Embryonic facial prominence (tissue), 1 donor: ENCODE data around the gene SF3B2.
"Not testable (repeated sequence)": the region's sequence is repeated elsewhere in the genome, so short reads cannot be mapped to it uniquely, and the experiment has no call there.

Source experiments
- DNase-seq: peaks from one replicate; pipeline ENCODE4 v3.0.0-alpha.2; 2016; ENCODE audit errors: extremely low spot score

SF3B2 gene

DNA sequence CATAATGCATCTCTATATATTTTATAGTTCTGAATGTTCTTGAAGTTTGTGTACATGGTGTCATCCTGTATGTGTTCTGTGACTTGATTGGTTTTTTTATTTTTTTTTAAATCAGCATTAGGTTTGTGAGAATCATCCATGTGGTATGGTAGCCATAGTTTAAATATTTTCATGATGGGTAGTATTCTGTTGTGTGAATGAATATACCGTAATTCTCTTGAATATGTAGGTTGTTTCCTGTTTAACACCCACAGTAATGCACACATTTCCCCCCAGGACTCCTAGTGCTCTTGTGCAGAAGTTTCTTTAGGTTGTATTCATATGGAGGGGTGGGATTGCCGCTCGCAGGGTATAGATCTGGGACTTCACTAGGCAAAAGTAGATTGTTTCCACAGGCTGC lies 19.9 kb downstream of the SF3B2 start:
- no peak for DNase-seq

DNA sequence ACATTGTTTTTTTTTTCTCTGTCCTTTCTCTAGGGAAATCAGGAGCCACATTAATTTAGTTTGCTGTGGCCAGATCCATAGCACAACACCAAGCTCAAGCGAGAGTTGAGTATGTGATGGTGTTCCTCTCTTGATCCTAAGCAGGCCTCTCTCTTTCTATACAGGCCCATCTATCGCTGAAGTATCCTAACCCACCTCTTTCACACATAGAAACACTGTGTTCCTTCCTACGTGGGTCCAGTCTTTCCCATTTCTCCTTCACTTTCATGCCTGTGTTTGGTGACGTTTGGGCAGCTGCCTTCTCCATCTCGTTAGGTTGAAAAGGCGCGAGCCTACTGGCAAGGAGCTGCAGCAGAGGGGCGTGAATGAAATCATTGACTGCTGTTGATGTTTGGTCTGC lies 20.4 kb downstream of the SF3B2 start:
- DNase-seq = no peak

DNA sequence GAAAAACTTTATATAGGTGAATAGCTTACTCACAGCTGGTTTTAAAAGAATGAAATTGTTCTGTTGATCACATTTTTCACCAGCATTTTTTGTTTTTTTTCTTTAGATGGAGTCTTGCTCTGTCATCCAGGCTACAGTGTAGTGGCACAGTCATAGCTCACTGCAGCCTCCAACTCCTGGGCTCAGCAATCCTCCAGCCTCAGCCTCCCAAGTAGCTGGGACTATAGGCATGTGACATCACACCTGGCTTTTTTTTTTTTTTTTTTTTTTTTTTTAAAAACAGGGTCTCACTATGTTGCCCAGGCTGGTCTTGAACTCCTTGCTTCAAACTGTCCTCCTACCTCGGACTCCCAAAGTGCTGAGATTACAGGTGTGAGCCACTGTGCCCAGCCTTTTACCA lies 21.5 kb downstream of the SF3B2 start:
- DNase-seq = no peak

DNA sequence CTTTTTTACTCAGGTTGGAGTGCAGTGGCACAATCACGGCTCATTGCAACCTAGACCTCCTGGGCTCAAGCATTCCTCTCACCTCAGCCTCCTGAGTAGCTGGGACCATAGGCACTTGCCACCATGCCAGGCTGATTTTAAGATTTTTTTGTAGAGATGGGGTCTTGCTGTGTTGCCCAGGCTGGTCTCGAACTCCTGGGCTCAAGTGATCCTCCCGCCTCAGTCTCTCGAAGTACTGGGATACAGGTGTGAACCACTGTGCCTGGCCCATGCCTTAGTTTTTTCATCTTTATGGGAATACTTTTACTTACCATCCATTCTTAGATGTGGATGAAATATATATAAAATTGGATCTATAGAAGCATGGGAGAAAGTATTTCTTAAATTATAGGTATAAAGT lies 23.1 kb downstream of the SF3B2 start:
- DNase-seq = no peak

DNA sequence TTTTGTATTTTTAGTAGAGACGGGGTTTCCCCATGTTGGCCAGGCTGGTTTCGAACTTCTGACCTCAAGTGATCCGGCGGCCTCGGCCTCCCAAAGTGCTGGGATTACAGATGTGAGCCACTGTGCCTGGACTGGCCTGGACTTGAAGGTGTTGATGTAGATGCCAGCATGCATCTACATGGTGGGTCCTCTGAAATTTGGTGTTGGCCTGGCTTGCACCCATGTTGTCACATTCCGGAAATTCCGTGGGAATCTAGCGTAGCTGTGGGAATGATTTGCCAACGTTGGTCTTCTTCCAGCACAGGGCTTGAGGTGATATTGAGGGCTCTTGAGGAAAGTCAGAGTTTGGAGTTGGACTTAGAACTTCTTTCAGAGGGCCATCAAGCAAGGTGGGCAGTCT lies 24.4 kb downstream of the SF3B2 start:
- no peak for DNase-seq

DNA sequence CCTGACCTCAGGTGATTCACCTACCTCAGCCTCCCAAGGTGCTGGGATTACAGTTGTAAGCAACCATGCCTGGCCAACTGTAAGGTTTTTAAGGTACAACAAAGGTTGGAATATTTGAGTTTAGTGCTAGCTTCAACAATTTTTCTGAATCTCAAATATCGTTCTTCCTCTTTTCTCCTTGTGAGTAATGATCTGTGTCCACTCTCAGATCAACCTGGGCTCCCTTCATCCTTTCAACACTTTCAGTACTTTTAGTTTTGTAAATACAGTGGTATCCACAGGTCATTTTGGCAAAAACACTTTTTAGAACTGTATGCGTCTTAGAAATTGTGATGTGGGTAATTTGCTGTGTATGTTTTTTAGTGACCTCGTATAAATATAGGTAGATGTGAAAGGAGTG lies 25.8 kb downstream of the SF3B2 start:
- no peak for DNase-seq

DNA sequence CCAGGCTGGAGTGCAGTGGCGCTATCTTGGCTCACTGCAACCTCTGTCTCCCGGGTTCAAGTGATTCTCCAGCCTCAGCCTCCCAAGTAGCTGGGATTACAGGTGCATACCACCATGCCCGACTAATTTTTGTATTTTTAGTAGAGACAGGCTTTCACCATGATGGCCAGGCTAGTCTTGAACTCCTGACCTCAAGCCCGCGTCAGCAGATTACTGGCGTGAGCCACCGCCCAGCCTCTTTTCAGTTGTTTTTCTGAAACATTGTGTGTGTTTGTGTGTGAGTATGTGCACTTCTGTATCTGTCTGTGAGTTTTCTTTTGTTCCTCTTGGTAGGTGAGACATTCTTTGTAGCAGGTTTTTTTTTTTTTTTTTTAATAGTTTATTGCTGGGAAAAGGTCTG lies 26.8 kb downstream of the SF3B2 start:
- not testable (repeated sequence) for DNase-seq

DNA sequence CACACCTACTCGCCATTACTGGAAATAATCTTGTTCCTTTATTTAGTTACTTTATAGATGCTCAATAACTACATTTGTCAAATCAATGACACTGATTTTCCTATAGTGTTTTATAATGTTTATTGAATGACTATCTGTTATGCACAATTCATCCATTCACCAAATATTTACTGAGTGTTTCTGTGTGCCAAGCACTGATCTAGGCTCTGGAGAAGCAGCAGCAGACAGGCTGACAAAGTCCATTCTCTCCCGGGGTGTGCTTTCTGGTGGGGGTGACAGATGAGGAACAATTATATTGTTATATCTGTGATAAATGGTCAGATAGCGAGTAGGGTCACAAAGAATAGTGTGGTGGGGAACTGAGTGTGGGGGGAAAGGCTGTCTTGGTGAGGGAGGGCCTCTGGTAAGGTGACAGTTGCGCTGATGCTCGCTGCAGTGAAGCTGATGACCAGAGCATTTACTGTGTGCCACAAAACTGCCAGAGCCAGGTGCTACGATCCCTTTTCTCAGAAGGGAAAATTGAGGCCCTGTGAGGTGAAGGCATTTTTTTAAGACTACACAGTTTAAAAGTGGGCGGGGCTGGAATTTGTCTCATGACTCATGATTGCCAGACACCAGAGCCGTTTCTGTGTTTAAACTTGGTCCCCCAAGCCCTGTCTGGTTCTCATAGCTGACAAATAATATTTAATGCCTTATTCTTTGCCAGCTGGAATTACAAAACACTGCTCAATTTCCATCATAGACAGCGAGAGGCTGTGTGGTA lies 28.1 kb downstream of the SF3B2 start:
- no peak for DNase-seq

DNA sequence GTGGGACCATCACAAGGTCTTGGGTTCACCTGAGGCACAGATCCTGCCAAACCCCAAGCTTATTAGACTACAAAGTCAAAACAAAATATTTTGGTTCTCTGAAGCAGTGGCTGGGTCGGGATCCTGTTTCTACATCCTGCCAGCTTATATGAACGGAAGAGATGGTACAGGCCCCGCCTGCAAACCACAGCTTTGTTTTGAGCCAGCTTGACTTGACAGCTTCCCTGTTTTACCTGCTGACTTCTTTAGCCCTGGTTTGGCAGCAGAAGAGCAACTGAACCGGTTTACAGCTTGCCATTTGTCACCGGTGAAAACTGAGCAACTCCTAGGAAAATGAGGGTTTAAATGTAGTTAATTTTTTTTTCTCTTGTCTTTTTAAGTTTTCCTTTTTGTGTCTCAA lies 29.3 kb downstream of the SF3B2 start:
- peak; percentile 43 for DNase-seq

DNA sequence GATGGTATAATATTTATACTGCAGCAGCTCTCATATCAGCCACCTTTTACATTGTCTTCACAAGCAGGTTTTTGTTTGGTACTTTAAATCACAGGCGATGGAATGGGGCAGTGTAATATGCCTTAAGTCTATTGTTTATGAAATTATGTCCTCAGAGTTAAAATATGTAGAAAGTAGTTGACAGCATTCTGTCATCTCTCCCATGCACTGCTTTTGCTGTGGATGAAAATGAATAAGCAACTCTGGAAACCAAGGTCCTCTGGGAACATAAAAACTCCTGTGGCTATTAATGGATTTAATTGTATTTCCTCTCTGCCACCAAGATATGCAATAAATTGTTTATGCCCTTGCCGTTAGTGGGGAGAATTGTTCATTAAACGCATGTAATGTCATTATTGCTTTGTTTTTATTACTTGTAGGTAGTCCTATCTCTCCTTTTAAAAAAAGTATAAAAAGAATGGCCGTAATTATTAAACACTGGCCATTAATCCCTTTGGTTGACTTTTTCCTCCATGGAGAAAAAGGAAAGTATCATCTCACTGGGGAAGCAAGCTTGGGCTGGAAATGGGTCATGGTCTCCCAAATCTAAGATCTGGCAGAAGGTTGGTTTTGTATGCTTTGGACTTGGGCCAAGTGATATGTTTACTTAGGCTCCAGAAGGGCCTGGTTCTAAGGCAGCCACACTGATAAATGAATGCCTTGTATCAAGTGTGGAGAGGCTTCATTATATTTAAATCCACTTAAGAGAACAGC lies 31.0 kb downstream of the SF3B2 start:
- DNase-seq = no peak

DNA sequence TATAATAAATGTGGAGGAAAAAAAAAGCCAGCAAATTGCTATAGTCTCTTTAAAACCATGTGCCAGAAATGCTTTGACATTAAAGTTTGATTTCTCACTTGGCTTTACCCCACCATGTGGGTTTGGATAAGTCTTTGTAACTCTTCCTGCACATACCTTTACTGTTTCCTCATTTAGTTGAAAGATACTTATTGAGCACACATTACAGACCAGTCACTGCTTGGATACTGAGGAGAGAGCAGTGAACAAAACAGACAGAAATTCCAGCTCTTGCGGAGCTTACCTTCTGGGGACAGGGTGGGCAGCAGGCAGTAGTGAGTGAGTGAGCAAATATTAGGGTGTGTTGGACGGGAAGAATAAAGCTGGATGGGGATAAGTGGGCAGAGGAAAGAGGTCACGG lies 31.6 kb downstream of the SF3B2 start:
- no peak for DNase-seq

DNA sequence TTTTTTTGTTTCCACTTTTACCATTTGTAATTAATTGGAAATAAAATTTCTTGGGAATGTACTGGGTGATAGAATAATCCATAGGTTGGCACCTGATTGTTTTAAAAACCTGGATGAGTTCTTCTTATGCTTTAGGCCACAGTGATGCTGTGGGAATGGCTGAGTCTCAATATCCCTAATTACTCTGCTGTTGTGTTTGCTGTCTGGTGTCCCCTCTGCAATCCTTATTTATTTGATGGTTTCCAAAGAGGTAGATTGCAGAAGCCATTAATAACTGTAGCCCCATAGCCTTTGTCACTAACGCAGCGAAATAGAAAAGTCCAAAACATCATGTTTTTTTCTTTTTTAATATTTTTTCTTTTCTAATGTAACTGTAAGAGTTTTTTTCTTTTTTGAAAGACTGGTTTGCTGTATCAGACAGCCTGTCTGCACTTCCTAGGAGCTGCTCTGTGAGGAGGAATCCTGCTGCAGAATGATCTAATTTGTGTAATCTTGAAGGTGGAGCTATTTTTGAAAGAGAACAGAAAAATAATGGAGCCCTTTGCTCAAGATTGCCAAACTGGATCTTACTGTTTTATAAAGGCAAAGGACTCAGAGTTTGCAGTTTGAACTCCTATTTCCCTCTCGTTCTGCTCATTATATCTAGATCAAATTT lies 32.8 kb downstream of the SF3B2 start:
- no peak for DNase-seq

DNA sequence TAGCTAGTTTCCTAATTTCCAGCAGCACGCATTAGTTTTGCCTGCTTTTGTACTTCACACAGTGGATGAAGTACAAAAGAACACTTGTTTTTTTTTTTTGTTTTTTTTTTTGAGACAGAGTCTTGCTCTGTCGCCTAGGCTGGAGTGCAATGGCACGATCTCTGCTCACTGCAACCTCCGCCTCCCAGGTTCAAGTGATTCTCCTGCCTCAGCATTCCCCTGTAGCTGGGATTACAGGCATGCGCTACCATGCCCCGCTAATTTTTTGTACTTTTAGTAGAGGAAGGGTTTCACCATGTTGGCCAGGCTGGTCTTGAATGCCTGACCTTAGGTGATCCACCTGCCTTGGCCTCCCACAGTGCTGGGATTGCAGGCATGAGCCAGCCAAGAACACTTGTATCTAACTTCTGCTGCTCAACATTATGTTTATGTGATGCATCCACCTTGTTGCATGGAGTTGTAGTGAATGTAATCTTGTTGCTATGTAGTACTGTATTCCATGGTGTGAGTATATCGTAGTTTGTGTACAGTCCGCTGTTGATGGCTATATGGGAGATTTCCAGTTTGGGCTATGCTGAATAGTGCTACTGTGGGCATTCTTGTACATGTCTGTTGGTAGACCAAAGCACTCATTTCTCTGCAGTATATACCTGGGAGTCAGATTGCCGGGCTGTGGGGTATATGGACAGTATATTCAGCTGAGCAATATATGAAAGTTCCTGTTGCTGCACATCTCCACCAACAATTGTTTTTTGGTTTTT lies 35.2 kb downstream of the SF3B2 start:
- DNase-seq = no peak

DNA sequence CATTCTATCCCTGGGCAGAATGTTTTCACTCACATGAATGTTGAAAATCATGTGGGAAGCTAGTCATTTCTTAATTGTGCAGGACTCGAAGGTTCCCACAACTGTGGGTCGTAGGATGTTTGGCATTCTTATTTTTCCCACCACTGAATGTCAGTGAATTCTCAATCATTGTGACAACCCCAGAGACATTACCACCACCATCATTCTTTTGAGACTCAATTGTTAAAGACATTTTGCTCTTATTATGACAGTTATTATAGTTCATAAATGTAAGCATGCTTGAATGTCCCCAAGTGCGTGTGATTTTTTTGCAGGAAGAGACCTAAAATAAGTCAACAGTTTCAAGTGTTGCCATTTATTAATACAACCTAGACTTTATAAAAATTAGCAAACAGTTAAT lies 36.9 kb downstream of the SF3B2 start:
- DNase-seq = no peak

DNA sequence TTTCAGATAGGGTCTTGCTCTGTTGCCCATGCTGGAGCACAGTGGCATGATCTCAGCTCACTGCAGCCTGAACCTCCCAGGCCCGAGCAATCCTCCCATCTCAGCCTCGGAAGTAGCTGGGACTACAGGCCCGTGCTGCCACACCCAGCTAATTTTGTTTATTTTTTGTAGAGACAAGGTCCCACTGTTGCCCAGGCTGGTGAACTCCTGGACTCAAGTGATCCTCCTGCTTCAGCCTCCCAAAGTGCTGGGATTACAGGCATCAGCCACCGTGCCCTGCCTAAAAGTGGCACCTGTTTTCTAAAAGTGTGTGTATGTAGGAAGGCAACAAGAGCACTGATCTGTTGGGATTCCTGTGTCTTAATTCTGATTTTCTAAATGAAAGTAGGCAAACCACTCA lies 38.1 kb downstream of the SF3B2 start:
- DNase-seq = no peak

DNA sequence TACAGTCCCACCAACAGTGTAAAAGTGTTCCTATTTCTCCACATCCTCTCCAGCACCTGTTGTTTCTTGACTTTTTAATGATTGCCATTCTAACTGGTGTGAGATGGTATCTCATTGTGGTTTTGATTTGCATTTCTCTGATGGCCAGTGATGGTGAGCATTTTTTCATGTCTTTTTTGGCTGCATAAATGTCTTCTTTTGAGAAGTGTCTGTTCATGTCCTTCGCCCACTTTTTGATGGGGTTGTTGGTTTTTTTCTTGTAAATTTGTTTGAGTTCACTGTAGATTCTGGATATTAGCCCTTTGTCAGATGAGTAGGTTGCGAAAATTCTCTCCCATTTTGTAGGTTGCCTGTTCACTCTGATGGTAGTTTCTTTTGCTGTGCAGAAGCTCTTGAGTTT lies 40.0 kb downstream of the SF3B2 start:
- DNase-seq = not testable (repeated sequence)

DNA sequence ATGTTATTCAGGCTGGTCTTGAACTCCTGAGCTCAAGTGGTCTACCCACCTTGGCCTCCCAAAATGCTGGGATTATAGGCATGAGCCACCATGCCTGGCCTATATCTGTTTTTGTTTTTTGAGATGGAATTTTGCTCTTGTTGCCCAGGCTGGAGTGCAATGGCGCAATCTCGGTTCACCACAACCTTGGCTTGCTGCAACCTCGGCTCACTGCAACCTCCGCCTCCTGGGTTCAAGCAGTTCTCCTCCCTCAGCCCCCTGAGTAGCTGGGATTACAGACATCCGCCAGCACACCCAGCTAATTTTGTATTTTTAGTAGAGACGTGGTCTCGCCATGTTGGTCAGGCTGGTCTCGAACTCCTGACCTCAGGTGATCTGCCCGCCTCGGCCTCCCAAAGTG lies 47.6 kb downstream of the SF3B2 start:
- DNase-seq = not testable (repeated sequence)

DNA sequence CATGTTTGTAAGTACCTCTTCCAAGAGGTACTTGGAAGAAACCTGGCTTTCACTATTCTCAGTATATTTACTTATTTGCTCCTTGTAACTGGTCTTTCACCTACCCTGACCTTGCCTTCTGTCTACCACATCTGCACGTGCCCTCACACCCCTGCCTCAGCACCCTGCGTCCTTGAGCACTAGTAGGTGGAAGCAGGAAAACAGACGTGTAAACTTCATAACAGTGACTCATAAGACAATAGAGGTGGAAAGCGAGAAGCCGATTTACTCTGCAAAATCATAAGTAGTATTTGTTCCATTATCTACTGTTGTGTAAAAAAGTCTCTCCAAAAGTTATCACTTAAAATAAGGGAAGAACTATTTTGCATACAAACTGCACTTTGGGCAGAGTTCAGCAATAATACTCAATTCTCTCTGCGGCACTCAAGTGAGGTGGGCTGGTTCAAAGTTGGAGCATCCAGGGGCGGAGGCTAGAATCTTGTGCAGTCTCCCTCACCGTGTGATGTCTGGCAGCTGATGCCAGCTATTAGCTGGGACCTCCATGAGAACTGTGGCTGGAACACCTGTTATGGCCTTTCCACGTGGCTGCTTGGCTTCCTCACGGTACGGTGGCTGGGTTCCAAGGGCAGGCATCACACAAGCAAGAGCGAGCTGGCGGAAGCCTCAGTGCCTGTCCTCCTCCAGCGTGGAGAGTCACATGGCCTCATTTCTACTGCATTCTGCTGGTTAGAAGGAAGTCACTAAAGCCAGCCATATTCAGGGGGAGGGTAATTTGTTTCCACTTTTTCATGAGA lies 48.3 kb downstream of the SF3B2 start:
- DNase-seq = no peak

DNA sequence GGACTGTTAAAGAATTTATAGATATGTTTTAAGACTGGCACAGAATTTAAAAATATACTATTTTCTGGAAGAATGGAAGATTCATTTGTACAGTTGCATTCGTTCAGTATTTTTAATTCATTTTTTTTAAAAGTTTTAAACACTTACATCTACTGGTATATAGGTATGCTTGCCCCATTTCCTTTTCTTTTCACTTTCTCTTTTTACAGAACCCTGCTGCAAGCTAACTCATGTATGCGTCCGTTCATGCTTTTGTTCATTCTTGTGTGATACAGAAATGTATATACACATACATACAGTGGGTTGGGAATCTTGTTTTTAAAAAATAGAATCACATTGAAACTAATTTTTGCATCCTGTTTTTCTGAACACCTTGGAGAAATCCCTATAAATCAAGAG lies 48.9 kb downstream of the SF3B2 start:
- no peak for DNase-seq

DNA sequence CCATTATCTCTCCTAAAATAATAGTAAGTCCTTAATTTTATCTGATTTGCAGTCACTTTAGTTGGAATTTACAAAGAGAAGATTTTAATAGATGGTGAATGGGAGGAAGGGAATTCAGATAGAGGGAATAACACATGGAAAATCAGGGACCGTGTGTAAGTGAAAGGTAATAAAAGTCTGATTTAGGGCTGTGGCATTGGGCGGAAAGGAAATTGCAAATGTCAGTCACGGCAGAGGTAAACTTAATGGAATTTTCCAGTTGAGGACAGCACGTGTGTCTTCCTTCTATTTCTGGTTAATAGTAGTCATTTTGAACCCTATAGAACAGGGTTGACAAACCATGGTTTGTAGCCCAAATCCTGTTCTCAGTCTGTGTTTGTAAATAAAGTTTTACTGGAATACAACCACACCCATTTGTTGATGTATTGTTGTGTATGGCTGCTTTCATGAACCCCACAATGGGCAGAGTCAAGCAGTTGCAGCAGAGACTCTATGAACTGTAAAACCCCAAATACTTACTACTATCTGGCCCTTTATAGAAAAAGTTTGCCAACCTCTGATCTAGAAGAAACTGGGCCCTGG lies 52.0 kb downstream of the SF3B2 start:
- DNase-seq = no peak
